VCaP (cell line): ENCODE data around the gene SAMD4B.
A peak's percentile ranks its signal among the peaks of the same experiment; 100 is the strongest.

Experiments
- H3K27ac ChIP-seq: fragments of 450-650 bp; 2 replicates; pipeline ENCODE4 v1.5.1; 2017
- CTCF ChIP-seq: fragments of 450-650 bp; conservative IDR thresholded peaks from 2 replicates; pipeline ENCODE4 v1.5.1; 2017; ENCODE audit warnings: mild to moderate bottlenecking, moderate library complexity

Gene SAMD4B

GRCh38 chr19:39317476-39317875 is 24.7 kb upstream of the SAMD4B start:
- no peak for TF ChIP-seq CTCF
- H3K27ac ChIP-seq: no peak overlapping the region

GRCh38 chr19:39318071-39318470 is 24.1 kb upstream of the SAMD4B start:
- no peak overlapping the region for H3K27ac ChIP-seq
- TF ChIP-seq CTCF: no peak

- no peak for TF ChIP-seq CTCF
- H3K27ac ChIP-seq: no peak overlapping the region
Observed at GRCh38 chr19:39318690-39319089, 23.5 kb upstream of the SAMD4B start.

- no peak for TF ChIP-seq CTCF
- peak overlapping the region; percentile 76; the same call in 1 of the 2 replicates for H3K27ac ChIP-seq
Observed at GRCh38 chr19:39319098-39319891, 22.9 kb upstream of the SAMD4B start.

- peak overlapping the region; percentile 76; the same call in 1 of the 2 replicates for H3K27ac ChIP-seq
- TF ChIP-seq CTCF: no peak
Observed at GRCh38 chr19:39319892-39320248, 22.4 kb upstream of the SAMD4B start.

GRCh38 chr19:39321117-39321831 is 20.9 kb upstream of the SAMD4B start:
- TF ChIP-seq CTCF: no peak
- peak overlapping the region; percentile 76; the same call in 1 of the 2 replicates for H3K27ac ChIP-seq

- no peak overlapping the region for H3K27ac ChIP-seq
- TF ChIP-seq CTCF: no peak
Observed at GRCh38 chr19:39321832-39322176, 20.4 kb upstream of the SAMD4B start.
